B cell (primary cell): ENCODE measurements around the gene ANKS1A.

Experiments
- EZH2 ChIP-seq: IDR thresholded peaks from 2 replicates; pipeline ENCODE4 v1.6.1; 2012; ENCODE audit warnings: borderline replicate concordance, low read depth, mild to moderate bottlenecking, moderate library complexity, low read length; ENCODE audit not compliant: insufficient read depth, poor library complexity, severe bottlenecking
- TF ChIP-seq, protein P1 (sequence below): fragments of 200-600 bp; IDR thresholded peaks from one replicate; pipeline ENCODE4 v1.8.0; 2022; ENCODE audit warnings: antibody characterized with exemption, mild to moderate bottlenecking

DNA sequence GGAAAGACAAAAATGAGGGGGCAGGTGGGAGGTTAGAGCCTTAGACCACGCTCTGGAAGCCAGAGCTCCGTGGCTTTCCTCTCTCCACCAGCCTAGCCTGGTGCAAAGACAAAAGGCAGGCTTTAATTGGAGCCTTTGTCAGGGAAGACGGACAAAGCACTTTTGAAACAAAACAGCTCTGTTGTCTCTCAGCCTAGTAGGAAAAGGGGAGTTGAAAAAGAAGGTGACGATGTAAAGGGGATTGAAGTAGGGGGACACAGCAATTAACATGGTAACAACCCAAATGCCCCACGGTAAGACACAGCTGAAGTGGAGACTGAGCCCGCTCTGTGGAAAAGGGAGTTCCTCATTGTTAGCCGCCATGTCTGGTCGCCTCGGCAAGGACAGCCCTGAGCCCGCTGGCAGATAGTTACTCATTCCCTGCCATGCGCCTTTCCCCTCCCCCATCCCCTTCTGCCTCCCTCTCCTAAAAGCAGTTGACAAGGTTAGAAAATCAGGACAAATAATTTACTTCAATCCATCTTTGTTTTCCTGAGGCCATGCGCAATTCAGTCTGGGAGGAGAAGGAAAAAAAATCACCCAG, 159.1 kb downstream of the ANKS1A start:
- TF ChIP-seq, protein P1, sequence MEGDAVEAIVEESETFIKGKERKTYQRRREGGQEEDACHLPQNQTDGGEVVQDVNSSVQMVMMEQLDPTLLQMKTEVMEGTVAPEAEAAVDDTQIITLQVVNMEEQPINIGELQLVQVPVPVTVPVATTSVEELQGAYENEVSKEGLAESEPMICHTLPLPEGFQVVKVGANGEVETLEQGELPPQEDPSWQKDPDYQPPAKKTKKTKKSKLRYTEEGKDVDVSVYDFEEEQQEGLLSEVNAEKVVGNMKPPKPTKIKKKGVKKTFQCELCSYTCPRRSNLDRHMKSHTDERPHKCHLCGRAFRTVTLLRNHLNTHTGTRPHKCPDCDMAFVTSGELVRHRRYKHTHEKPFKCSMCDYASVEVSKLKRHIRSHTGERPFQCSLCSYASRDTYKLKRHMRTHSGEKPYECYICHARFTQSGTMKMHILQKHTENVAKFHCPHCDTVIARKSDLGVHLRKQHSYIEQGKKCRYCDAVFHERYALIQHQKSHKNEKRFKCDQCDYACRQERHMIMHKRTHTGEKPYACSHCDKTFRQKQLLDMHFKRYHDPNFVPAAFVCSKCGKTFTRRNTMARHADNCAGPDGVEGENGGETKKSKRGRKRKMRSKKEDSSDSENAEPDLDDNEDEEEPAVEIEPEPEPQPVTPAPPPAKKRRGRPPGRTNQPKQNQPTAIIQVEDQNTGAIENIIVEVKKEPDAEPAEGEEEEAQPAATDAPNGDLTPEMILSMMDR: no peak
- no peak for TF ChIP-seq EZH2
